Measurements from ENCODE around the gene ASTN1.

ASTN1 gene

GRCh38 chr1:177045151-177045550 lies 119.4 kb downstream of the ASTN1 start:
- in situ Hi-C loops (cut with HindIII; ENCODE audit: low sequenced_read_pairs) = no loop called here

- in situ Hi-C loops (cut with HindIII; ENCODE audit: low sequenced_read_pairs) = no loop called here
These were observed 120.1 kb downstream of the ASTN1 start for GRCh38 chr1:177044390-177044789.

DNA sequence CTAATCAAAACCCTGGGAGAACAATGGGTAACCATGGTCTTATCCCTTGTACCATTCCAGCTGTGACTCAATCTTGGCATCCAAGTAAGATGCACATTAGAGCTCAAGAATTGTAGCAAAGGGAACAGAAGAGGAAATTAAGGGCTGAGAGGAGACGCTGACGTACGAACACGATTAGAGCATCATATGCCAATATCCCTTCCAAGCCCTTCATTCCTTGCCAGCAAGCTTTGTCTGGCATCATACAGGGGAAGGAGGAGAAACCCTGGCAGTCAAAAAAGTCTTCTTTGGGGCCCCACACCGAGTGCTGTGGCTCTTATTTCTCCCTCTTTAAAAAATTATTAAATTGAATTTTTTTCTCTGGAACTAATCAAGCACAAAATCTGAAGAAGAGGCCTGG lies 120.9 kb downstream of the ASTN1 start:
- in situ Hi-C loops (cut with HindIII; ENCODE audit: low sequenced_read_pairs) = no loop called here

- in situ Hi-C loops (cut with HindIII; ENCODE audit: low sequenced_read_pairs) = no loop called here
These were observed 128.9 kb downstream of the ASTN1 start for GRCh38 chr1:177035586-177035985.

GRCh38 chr1:177033628-177034027 lies 130.9 kb downstream of the ASTN1 start:
- in situ Hi-C loops (cut with HindIII; ENCODE audit: low sequenced_read_pairs) = no loop called here

- in situ Hi-C loops (cut with HindIII; ENCODE audit: low sequenced_read_pairs) = no loop called here
These were observed 132.1 kb downstream of the ASTN1 start for GRCh38 chr1:177032434-177032833.

DNA sequence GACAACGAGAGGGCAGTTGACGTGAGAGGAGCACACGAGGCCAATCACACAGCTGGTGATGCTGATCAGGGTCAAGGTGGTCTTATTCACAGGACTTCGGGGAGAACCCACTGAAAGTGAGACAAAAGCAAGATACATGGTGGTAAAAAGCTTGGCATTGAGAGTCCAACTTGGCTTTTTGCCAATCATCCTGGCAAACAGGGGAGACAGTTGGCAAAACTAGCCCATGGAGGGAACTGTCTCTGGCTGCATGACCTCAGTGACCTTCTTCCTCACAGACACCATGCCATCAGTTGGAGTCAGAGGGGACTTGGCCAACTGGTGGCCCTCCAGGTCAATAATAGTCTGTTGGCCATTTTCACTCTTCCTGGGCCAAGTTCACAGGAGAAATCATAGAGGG lies 139.9 kb downstream of the ASTN1 start:
- in situ Hi-C loops (cut with HindIII; ENCODE audit: low sequenced_read_pairs) = no loop called here

DNA sequence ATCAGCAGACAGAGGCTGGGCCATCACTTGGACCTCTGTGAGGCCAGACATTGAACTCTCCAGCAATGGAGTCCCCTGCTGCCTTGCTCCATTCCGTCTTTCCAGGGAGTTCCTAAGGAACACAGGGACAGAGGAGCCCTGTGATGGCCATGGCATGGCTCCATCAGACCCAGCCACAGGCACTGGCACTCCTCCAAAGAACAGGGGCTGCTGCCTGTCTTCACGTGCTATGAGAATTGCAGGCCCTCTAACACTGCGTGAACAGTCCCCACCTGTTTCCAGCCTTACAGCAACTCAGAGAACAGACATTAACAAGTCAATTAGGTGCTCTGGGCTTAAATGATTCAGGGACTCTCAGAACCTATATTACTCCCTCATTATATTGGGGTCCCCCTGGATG lies 140.8 kb downstream of the ASTN1 start:
- in situ Hi-C loops (cut with HindIII; ENCODE audit: low sequenced_read_pairs) = no loop called here

DNA sequence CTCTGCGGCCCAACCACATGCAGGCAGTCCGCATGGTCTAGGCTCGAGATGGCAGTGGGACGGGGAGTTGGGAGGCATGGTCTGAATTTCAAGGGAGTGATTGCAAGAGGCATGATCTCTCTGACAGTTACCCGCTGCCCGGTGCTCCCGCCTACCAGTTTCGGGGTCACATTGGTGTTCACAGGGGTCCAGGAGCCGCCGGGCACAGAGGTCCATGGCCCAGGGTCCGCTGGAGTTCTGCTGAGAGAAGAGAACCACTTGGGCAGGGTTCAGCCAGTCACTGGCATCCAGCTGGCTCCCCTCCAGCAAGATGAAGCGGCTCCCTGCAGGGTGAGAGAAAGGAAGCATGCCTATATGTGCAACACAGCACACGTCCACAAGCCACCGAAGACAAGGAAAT lies 141.3 kb downstream of the ASTN1 start:
- in situ Hi-C loops (cut with HindIII; ENCODE audit: low sequenced_read_pairs) = no loop called here

DNA sequence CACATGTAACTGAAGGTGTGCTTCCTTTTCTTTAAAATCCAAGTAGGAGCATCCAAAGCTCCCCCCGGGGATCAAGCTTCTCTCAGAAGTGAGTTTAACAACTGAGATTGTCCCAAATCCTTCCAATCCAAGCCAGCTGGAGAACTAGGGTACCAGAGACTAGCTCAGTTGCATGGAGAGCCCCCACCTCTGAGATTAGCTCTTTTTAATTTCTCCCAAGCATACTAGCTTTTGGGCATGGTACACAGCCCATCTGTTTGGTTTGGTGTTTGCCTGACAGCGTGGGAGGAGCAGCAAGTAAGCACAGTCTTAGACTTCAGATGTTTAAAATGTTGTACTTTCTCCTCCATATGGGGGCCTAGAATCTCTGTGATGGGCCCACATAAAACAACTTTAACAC lies 142.8 kb downstream of the ASTN1 start:
- in situ Hi-C loops (cut with HindIII; ENCODE audit: low sequenced_read_pairs) = no loop called here

DNA sequence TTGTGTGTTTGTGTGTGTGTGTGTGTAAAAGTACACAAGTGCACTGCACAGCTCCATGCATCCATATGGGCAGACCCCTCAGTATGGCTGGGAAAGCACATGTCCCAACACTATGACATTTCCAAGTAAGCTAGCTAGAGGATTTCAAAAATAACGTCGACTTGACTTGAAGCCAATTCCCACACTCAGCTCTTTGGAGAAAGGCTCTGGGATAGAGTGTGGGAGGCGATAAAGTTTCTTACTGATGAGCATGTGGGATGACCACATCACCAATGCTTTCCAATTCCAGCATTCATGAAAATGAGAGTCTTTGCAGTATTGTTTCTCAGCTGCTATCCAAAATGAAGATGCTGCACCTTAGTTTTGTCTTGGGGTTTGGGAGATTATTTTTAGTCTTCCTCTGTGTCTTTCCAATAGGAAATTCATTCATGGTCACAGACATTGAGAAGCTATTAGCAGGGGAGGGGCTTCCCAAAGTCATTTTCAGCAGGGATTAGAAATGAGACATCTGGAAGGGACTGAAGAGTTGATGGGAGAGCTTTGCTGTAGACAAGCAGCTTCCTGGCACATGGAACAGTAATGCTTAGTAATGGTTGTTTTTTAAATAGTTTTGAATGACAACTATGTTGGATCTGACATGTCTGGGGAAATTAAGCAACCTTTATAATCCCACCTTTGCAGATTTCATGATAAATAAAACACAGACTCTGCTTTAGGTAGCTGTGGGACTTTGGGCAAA lies 143.5 kb downstream of the ASTN1 start:
- in situ Hi-C loops (cut with HindIII; ENCODE audit: low sequenced_read_pairs) = no loop called here

GRCh38 chr1:177017287-177017852 lies 147.1 kb downstream of the ASTN1 start:
- in situ Hi-C loops (cut with HindIII; ENCODE audit: low sequenced_read_pairs) = no loop called here

GRCh38 chr1:177014325-177014724 lies 150.2 kb downstream of the ASTN1 start:
- in situ Hi-C loops (cut with HindIII; ENCODE audit: low sequenced_read_pairs) = no loop called here

DNA sequence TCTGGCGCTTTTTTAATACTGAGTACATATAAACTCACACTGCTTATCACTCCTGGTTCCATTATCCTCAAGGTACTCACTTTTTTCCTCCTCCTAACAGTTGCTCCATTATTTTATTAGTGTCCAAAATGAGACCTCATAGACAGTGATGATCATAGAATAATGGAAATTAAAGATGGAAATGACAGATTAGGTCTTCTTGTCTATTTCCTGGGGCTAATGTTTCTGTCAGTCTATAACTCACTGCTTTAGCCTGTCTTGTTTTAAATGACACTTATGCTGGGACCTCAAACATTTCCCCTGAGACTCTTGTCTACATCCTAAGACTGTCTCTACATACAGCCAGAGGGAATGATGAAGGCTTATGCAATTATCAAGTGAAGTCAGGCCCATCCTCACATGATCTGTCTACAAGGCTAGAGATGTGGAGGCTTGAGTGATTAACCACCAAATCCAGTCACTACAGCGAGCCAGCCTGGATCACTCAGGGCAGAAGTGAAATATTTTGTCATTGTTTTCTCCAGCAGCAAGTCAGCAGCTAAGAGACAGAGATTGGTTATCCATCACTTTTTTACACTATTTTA lies 152.1 kb downstream of the ASTN1 start:
- in situ Hi-C loops (cut with HindIII; ENCODE audit: low sequenced_read_pairs) = no loop called here

DNA sequence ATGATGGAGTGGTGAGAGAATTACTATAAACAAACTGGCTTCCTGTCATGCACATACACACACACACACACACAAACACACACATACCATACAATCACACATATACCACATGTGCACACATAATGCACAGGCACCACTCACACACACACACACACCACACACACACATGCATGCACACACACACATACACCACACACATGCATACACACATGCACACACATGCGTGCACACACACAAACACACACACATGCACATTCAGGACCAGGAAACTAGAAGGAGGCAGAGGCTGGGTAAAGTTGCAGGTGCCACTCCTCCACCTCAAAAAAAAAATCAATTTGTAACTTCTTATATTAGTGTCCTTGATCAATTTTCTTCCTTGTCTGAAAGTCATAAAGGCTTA lies 153.0 kb downstream of the ASTN1 start:
- in situ Hi-C loops (cut with HindIII; ENCODE audit: low sequenced_read_pairs) = no loop called here

- in situ Hi-C loops (cut with HindIII; ENCODE audit: low sequenced_read_pairs) = no loop called here
These were observed 154.2 kb downstream of the ASTN1 start for GRCh38 chr1:177010211-177010825.

- in situ Hi-C loops (cut with HindIII; ENCODE audit: low sequenced_read_pairs) = no loop called here
These were observed 155.9 kb downstream of the ASTN1 start for GRCh38 chr1:177008653-177009052.

DNA sequence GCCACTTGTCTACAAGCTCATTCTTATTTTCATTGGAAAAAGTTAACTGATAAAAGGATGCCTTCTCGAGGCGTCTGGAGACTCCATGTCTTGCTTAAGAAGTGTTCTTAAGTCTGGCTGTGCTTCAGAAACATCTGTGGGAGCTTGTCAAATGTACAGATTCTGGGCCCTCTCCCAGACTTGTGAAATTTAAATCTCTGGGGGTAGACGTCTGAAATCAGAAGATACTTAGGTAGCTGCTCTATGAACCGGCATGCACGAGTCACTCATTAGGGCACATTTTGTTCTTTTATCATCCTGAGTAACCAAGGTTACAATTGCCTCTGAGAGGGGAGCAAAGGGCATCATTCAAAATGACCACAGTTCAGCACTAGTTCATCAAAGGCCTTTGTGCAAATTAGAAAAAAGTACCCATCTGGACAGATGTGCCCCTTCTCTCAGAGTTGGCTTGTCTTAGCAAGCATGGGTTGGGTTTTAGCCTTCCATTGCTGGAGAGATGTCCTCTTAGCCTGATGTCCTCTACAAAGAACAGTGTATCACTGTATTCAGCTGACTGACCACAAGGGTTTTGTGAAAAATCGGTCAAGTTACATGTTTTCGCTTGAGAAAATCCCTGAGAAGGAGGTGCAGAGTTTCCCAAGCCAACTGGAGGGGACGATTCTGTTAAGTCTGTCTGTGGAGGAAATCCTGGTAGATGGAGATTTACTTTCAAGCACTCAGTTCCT lies 156.9 kb downstream of the ASTN1 start:
- in situ Hi-C loops (cut with HindIII; ENCODE audit: low sequenced_read_pairs) = no loop called here

DNA sequence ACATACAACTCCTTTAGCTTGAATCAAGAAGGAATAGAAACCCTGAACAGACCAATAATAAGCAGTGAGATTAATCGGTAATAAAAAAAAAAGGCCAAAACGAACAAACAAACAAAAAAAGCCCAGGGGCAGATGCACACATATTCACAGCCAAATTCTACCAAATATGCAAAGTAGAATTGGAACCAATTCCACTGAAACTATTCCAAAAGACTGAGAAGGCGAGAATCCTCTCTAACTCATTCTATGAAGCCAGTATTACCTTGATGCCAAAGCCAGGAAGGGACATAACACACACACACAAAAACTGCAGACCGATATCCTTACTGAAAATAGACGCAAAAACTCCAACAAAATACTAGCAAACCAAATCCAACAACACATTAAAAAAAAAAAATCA lies 161.6 kb downstream of the ASTN1 start:
- in situ Hi-C loops (cut with HindIII; ENCODE audit: low sequenced_read_pairs) = no loop called here

DNA sequence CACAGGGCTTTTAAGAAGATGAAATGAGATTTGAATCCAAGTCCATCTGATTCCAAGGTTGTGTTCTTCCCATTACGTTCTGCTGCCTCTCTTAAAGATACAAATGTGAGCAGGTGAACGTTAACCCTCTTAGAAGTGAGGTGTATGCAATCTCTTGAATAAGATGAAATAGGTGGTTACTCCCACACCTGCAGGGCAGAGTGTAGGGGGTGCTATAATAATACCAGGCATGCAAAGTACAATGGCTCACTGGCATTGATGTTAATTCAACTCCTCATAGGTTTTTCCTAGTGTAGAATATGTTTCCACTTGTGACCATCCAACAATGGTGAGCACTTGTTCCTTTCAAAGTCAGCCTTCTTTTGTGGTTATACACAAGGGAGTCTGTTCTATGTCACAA lies 163.0 kb downstream of the ASTN1 start:
- in situ Hi-C loops (cut with HindIII; ENCODE audit: low sequenced_read_pairs) = no loop called here

DNA sequence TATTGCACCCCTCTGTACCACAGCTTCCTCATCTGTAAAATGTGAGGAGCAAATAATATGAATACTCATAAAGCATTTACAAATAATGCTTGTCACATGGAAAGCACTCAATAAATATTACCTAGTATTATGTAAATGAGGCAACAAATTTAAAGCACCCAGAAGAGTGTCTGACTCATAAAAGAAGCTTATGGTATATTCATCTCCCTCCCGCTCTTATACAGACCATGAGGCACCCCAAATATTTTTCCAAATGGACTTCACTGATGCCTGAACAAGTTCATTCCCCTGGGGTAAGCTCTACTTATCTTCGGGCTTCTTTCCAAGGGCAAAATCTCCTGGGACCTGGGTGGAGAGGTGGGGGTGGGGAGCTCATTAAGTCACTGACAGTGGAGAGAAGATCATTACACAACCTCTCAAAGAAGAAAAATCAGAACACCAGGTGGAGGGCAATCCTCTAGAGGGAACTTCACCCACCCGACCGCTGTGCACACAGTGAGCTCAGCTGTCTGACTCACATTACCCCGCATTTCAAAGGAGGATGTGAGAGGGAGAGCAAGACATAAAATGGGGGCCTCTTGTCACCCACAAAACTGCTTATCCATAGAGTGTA lies 166.2 kb downstream of the ASTN1 start:
- in situ Hi-C loops (cut with HindIII; ENCODE audit: low sequenced_read_pairs) = no loop called here

All from endothelial cell of hepatic sinusoid (primary cell).